Measurements from ENCODE around the gene CORO7.

The CORO7 gene

DNA sequence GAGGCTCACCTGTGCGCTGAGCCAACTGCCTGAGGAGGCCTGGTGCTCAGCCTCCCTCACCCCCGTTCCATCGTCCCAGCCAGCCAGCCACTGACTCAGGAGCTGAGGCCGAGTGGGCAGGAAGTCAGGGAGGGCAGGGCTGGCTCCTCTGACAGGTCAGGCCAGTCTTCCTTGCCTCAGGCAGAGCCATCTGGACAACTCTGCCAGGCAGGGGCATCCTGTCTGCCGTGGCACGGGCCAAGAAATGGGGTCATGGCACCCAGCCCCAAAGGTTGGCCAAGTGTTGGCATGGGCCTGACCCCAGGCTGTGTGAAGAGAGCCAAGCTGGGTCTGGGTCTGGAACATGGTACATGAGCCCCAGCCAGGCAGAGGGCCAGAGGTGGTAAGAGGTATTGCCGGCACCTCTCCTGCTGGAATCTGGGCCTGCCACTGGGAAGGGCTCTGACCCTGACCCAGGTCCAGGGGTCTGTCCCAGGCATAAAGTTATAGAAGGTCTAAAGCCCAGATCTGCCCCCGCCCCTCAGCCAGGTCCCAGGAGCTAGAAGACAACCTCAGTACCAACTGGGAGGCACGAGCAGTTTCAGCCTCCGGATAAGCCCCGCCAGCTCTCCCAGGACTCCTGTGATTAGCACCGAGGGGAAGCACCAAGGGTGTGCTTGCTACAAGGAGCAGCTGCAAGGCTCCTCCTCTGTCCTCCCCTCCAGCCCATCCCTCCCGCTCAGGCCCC, 47.2 kb downstream of the CORO7 start:
- DNase-seq, result no peak

DNA sequence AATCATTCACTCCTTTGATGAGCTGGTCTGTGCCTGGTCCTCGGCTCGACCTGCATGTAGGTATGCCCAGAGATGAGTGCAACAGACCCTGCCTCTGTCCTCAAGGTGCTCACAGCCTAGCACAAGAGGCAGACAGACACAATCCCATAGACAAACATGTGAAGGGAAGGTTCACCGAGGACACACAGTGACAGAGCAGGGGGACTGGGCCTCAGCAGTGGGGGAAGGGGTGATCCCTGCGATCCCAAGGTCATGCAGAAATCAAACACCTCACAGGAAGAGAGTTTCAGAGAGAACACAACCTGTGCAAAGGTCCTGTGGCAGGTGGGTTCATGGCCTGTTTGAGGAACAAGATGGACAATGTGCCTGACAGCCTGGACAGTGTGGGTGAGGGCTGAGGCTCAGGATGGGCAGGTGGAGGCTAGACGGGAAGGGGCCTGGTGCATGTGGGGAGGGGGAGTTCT, 49.0 kb downstream of the CORO7 start:
- no peak for DNase-seq

- DNase-seq, result no peak
Measured at GRCh38 chr16:4366016-4366415, 50.4 kb downstream of the CORO7 start.

DNA sequence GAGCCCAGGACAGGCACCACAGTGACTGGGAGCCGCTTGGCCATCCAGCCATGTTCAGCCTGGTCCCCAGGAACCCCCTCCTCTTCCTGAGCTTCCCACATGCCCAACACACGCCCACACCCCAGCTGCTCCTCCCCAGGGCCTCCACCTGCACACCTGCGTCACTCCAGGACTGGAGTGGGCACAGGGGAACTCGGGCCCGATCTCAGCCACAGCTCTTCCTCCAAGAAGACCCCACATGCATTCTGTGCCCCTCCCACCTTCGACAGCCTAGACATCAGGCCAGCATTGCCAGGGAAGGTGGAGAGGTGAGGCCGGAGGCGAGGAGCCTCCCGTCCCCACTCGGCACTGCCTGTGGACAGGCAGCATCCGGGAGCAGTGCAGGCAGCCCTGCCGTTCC, 50.8 kb downstream of the CORO7 start:
- DNase-seq, result no peak

DNA sequence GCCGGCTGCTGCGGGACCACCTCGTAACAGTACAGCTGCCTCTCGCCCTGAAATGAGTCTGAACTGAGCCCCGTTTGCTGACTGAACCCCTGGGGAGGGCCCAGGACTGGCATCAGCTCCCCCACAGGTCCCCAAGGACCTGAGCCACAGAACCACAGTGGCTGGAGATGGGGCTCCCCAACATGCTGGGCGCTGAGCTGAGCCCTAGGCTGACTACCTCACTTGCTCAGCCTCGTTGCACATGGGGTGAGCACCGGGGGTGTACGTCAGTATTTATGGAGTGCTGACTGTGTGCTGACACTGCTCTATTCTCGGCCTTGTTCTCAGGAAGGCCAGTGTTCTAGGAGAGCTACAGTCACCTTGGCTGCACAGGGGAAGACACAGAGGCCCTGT, 51.4 kb downstream of the CORO7 start:
- DNase-seq, result no peak

GRCh38 chr16:4364196-4365013, 52.0 kb downstream of the CORO7 start:
- DNase-seq, result no peak

GRCh38 chr16:4362476-4363135, 53.8 kb downstream of the CORO7 start:
- no peak for DNase-seq

GRCh38 chr16:4361944-4362311, 54.5 kb downstream of the CORO7 start:
- DNase-seq, result no peak

DNA sequence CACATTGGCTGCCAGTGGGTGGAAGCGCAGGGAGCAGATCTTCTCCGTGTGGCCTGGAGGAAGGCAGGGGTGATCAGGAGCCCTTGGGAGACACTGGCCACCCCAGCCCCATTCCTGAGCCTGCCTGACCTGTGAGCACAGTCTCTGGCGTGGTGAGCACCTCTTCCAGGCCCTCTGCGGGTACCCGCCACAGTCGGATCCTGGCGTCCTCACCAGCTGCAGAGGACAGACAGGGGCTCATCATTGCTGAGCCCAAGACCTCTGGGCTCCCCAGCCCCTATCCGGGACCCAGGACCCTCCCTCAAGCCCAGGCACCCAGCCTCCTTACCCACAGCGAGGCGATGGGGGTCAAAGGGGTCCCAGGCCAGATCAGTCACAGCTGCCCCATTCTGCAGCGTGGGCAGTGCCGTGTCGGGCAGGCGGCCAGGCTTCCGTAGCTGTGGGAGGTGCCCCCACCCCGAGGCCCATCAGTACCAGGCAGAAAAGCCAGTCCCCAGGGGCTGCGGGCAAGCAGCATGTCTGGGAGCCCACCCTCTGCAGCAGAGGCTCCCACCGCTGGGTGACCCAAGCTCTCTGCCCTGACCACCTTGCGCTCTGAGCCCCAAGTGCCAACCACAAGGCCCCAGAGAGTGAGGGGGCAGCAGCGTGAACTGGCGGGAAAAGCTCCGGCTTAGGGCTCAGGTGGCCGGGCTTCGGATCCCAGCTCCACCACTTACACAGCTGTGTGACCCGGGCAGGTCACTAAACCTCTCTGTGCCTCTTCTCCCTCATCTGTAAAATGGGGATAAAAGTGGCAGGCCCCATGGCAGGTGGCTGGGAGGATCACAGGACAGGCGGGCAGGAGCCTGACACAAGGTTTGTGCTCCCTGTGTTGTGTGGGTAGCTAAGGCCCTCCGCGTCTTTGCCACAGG, 55.1 kb downstream of the CORO7 start:
- DNase-seq, result no peak

DNA sequence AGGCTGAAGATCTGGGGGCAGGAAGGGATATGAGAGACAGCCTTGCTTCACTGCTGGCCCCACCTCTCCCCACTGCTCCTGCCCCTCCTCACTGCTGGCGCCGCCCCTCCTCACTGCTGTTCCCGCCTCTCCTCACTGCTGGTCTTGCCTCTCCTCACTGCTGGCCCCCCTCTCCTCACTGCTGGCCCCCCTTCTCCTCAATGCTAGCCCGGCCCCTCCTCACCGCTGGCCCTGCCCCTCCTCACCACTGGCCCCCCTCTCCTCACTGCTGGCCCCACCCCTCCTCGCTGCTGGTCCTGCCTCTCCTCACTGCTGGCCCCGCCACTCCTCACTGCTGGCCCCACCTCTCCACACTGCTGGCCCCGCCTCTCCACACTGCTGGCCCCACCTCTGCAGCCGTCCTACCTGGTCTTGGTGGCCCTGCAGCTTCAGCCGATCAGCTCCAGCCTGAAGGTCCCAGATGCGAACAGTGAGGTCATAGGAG, 55.8 kb downstream of the CORO7 start:
- DNase-seq, result no peak

- DNase-seq, result no peak
Measured at GRCh38 chr16:4359914-4360313, 56.5 kb downstream of the CORO7 start.

GRCh38 chr16:4358831-4359561, 57.4 kb downstream of the CORO7 start:
- DNase-seq, result no peak

DNA sequence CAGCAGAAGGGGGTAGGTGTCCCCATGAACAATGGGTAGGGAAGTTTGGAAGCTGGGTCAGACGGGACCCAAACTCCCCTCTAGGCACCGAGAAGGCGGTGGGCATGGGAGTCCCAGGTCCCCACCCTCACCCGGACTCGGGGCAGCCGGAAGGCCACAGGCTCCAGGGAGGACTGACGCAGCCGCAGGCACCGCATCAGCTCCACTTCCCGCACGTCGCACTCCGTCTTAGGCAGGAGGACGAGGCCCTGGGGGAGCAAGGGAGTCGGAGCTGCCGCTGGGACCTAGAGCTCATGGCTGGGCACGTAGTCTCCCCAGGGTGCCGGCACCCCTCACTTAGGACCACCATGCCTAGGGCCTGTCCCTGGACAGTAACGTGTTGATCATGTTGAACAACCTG, 58.2 kb downstream of the CORO7 start:
- DNase-seq, result no peak

- DNase-seq, result no peak
Measured at GRCh38 chr16:4356820-4357219, 59.6 kb downstream of the CORO7 start.

GRCh38 chr16:4354512-4355409, 61.6 kb downstream of the CORO7 start:
- no peak for DNase-seq

- DNase-seq, result no peak
Measured at GRCh38 chr16:4353675-4354074, 62.7 kb downstream of the CORO7 start.

- DNase-seq, result no peak
Measured at GRCh38 chr16:4352843-4353242, 63.6 kb downstream of the CORO7 start.

DNA sequence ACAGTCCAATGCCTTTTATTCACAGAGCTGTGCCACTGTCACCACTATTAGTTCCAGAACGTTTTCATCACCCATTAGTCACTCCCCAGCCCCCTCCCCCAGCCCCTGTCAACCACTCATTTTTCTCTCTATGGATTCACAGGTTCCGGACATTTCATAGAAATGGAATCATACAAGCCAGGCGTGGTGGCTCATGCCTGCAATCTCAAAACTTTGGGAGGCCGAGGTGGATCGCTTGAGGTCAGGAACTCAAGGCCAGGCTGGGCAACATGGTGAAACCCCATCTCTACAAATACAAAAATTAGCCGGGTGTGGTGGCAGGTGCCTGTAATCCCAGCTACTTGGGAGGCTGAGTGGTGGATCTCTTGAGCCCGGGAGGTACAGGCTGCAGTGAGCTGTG, 64.5 kb downstream of the CORO7 start:
- DNase-seq, result no peak

DNA sequence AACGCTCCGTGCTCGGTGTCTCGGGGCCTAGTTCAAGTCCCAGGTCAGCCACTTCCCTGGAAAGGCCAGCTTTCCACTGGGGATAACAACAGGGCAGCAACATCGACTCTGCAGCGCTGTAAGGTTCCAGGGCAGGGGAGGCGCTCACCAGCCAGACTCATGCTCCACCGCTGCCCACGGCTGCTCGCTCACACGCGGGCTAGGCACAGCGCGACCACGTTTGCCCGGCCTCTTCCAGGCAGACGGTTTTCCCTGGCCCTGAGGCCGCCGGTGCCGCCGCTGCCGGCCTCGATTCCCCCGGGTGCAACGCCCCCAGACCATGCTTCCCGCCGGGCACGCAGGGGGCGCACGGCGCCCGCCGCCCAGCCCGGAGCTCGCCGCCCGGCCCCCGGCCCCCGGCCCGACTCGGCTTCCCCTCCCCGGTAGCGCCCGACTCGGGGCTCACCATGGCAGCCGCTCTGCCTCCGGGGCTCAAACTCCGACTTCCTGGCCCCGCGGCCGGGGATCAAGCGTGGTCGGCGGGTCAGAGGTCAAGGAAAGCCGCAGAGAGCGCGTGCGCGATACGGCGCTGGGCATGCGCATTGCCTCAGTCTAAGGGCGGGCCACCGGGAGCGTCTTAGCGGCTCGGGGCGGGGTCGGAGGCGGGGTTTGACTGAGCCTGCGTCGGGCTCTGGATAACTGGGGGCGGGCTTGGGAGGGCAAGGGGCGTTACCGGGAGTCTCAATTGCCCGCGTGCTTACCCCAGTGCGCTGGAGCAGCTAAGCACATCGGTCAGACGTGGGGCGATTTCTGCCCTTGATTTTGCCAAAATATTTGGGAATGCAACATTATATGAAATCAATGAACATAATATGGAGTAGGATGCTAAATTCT, 65.4 kb downstream of the CORO7 start, which contains the start of gene PAM16:
TSS of gene PAM16 (minus strand) at position 535 of the 873 bp plus-strand sequence. CDS start at position 448, 87 bp downstream.
- peak; percentile 94 for DNase-seq

- no peak for DNase-seq
Measured at GRCh38 chr16:4350365-4350786, 66.0 kb downstream of the CORO7 start.

Data from NCI-H2029 (cell line).